LNCAP (cell line): ENCODE results near the gene WDR7.

Source experiments
- TF ChIP-seq, protein P1 (sequence below): fragments of 450-650 bp; IDR thresholded peaks from 2 replicates; pipeline ENCODE4 v1.5.1; 2017; ENCODE audit warnings: mild to moderate bottlenecking

The WDR7 gene

GRCh38 chr18:57060814-57061213 is 409.7 kb downstream of the WDR7 start:
- TF ChIP-seq, protein P1, sequence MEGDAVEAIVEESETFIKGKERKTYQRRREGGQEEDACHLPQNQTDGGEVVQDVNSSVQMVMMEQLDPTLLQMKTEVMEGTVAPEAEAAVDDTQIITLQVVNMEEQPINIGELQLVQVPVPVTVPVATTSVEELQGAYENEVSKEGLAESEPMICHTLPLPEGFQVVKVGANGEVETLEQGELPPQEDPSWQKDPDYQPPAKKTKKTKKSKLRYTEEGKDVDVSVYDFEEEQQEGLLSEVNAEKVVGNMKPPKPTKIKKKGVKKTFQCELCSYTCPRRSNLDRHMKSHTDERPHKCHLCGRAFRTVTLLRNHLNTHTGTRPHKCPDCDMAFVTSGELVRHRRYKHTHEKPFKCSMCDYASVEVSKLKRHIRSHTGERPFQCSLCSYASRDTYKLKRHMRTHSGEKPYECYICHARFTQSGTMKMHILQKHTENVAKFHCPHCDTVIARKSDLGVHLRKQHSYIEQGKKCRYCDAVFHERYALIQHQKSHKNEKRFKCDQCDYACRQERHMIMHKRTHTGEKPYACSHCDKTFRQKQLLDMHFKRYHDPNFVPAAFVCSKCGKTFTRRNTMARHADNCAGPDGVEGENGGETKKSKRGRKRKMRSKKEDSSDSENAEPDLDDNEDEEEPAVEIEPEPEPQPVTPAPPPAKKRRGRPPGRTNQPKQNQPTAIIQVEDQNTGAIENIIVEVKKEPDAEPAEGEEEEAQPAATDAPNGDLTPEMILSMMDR: no peak

GRCh38 chr18:57062178-57062577 is 411.0 kb downstream of the WDR7 start:
- TF ChIP-seq, protein P1: no peak

GRCh38 chr18:57062844-57063243 is 411.7 kb downstream of the WDR7 start:
- TF ChIP-seq, protein P1: no peak

DNA sequence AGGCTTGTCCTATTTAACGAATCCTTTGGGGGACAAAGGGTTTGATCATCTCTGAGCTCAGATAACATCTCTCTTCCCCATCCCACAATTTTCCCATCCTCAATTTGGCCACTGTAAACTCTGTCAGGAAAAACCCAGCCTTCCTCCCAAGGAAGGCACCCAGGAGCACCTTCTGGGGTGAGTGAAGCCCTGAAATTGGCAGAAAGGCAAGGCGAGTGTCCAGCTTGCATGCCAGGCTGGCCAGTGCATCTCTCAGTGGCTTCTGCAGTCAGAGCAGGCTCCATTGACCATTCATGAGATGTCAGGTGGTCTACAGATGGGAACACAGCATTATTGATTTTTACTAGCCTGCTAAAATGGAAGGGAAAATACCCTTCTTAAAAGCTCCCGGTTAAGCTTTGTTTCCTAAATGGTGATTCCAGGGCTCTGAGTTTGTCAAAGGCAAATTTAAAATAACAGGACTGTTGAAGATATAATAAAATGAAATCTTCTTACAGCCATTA is 412.5 kb downstream of the WDR7 start:
- TF ChIP-seq, protein P1: no peak

GRCh38 chr18:57073501-57074187 is 422.5 kb downstream of the WDR7 start:
- TF ChIP-seq, protein P1: no peak

- TF ChIP-seq, protein P1: no peak
These were observed 424.7 kb downstream of the WDR7 start for GRCh38 chr18:57075716-57076400.

GRCh38 chr18:57077005-57077765 is 426.0 kb downstream of the WDR7 start:
- TF ChIP-seq, protein P1: no peak
